Liver (tissue), 9 donors: ENCODE measurements around the gene BTBD7. TPM values are rescaled to one million over a fixed set of nuclear protein-coding genes. Genes with fewer than 3 reads are reported as not detected.

Experiments
- DNase-seq: peaks from one replicate; pipeline ENCODE4 v3.0.0-alpha.2; 2017; ENCODE audit warnings: low spot score
- H3K27ac ChIP-seq, 2 donors: one replicate each; pipeline ENCODE4 v1.7.0; 2013; ENCODE audit warnings: inconsistent platforms in 2 of 2, low read length in 2 of 2, control low read depth in 1 of 2, low read depth in 1 of 2, mild to moderate bottlenecking in 1 of 2
- H3K27me3 ChIP-seq, 4 donors: one replicate each; pipeline versions ENCODE4 v1.6.1 to v1.7.0; 2013; ENCODE audit warnings: low read length in 3 of 4, inconsistent platforms in 1 of 4, mild to moderate bottlenecking in 1 of 4, moderate library complexity in 1 of 4; ENCODE audit not compliant: control insufficient read depth in 4 of 4, insufficient read depth in 4 of 4
- H3K36me3 ChIP-seq, 4 donors: one replicate each; pipeline versions ENCODE4 v1.6.1 to v1.7.0; 2013; ENCODE audit warnings: low read length in 3 of 4, mild to moderate bottlenecking in 3 of 4, low read depth in 1 of 4, moderate library complexity in 1 of 4; ENCODE audit not compliant: control insufficient read depth in 4 of 4, insufficient read depth in 3 of 4
- H3K4me1 ChIP-seq, 4 donors: one replicate each; pipeline versions ENCODE4 v1.6.1 to v1.7.0; 2013; ENCODE audit warnings: low read length in 3 of 4, mild to moderate bottlenecking in 3 of 4, moderate library complexity in 1 of 4; ENCODE audit not compliant: control insufficient read depth in 4 of 4, insufficient read depth in 4 of 4
- H3K4me3 ChIP-seq, 3 donors: one replicate each; pipeline versions ENCODE4 v1.6.1 to v1.7.0; 2013; ENCODE audit warnings: low read length in 3 of 3, control low read depth in 1 of 3, low read depth in 1 of 3, mild to moderate bottlenecking in 1 of 3
- H3K9ac ChIP-seq, 2 donors: one replicate each; pipeline ENCODE4 v1.7.0; 2013; ENCODE audit warnings: low read length in 2 of 2, mild to moderate bottlenecking in 2 of 2, moderate library complexity in 2 of 2, control low read depth in 1 of 2, low read depth in 1 of 2
- H3K9me3 ChIP-seq, 4 donors: one replicate each; pipeline versions ENCODE4 v1.6.1 to v1.7.0; 2013; ENCODE audit warnings: low read length in 3 of 4; ENCODE audit not compliant: control insufficient read depth in 4 of 4
- EGR1 ChIP-seq, 2 donors: IDR thresholded peaks; 2 replicates each; pipeline ENCODE4 v1.6.1; 2016 to 2018; ENCODE audit warnings: antibody characterized with exemption in 2 of 2, low read depth in 2 of 2
- FOXA1 ChIP-seq: IDR thresholded peaks from 2 replicates; pipeline ENCODE4 v1.6.1; 2016; ENCODE audit warnings: antibody characterized with exemption
- FOXA2 ChIP-seq: IDR thresholded peaks from 2 replicates; pipeline ENCODE4 v1.6.1; 2016; ENCODE audit warnings: antibody characterized with exemption
- GABPA ChIP-seq, 2 donors: IDR thresholded peaks in 1 of 2; conservative IDR thresholded peaks in 1 of 2; 2 replicates each; pipeline ENCODE4 v1.6.1; 2016; ENCODE audit warnings: antibody characterized with exemption in 2 of 2, mild to moderate bottlenecking in 1 of 2, moderate library complexity in 1 of 2
- HNF4A ChIP-seq, 2 donors: conservative IDR thresholded peaks; 2 replicates each; pipeline ENCODE4 v1.6.1; 2016; ENCODE audit warnings: antibody characterized with exemption in 2 of 2, mild to moderate bottlenecking in 2 of 2
- HNF4G ChIP-seq: IDR thresholded peaks from 2 replicates; pipeline ENCODE4 v1.6.1; 2016; ENCODE audit warnings: antibody characterized with exemption
- JUND ChIP-seq, 2 donors: IDR thresholded peaks; 2 replicates each; pipeline ENCODE4 v1.6.1; 2016; ENCODE audit warnings: antibody characterized with exemption in 2 of 2
- NR2F2 ChIP-seq: IDR thresholded peaks from 2 replicates; pipeline ENCODE4 v1.6.1; 2016; ENCODE audit warnings: antibody characterized with exemption
- REST ChIP-seq: IDR thresholded peaks from 2 replicates; pipeline ENCODE4 v1.6.1; 2016; ENCODE audit warnings: antibody characterized with exemption, mild to moderate bottlenecking
- RXRA ChIP-seq, 2 donors: IDR thresholded peaks; 2 replicates each; pipeline ENCODE4 v1.6.1; 2017 to 2018; ENCODE audit warnings: antibody characterized with exemption in 2 of 2, mild to moderate bottlenecking in 1 of 2
- SP1 ChIP-seq: IDR thresholded peaks from 2 replicates; pipeline ENCODE4 v1.6.1; 2018; ENCODE audit warnings: antibody characterized with exemption, mild to moderate bottlenecking
- TAF1 ChIP-seq: conservative IDR thresholded peaks from 2 replicates; pipeline ENCODE4 v1.6.1; 2016; ENCODE audit warnings: antibody characterized with exemption, mild to moderate bottlenecking
- YY1 ChIP-seq: IDR thresholded peaks from 2 replicates; pipeline ENCODE4 v1.6.1; 2016; ENCODE audit warnings: antibody characterized with exemption, mild to moderate bottlenecking
- WGBS: extraction: QIAGEN DNeasy Blood & Tissue Kit; methylation state at CpG from one replicate; pipeline ENCODE4 v1.1.7; 2013; 5-methylcytosine and 5-hydroxymethylcytosine counted together
- polyA plus RNA-seq, 2 donors: library from polyadenylated mRNA; stranded (reverse) in 1 of 2; unstranded in 1 of 2; fragments of 200-250 nt in 1 of 2; fragments of >200 nt in 1 of 2; fragmentation: Nextera tagmentation in 1 of 2; extraction: Ambion mirVana in 1 of 2; gene quantifications; one replicate each; pipeline versions ENCODE4 v1.2.1 to v1.2.3, GENCODE V29; 2013 to 2015
- total RNA-seq, 2 donors: library from RNA; depleted of rRNA; stranded (reverse); fragments of >200 nt; gene quantifications; one replicate each; pipeline ENCODE4 v1.2.3, GENCODE V29; 2014
- TF ChIP-seq, protein P1 (sequence below): IDR thresholded peaks from 2 replicates; pipeline ENCODE4 v1.6.1; 2016; ENCODE audit warnings: antibody characterized with exemption
- TF ChIP-seq, protein P2 (sequence below): fragments of 150-350 bp; IDR thresholded peaks from 2 replicates; pipeline ENCODE4 v1.5.1; 2017; ENCODE audit warnings: improper control_type of control experiment, low read depth, low read length; ENCODE audit not compliant: missing input control
- TF ChIP-seq, protein P3 (sequence below): IDR thresholded peaks from 2 replicates; pipeline ENCODE4 v1.6.1; 2016; ENCODE audit warnings: antibody characterized with exemption
- donor health status: healthy.
- donor health status: healthy.
- donor health status: healthy.
- donor health status: healthy.
- donor health status: healthy.

The BTBD7 gene
- total and polyA plus RNA-seq, 4 donors = 4.4 to 17.7 (median 10.2) TPM

GRCh38 chr14:93311082-93311481, 21.8 kb downstream of the BTBD7 start:
- no peak for DNase-seq
- no peaks in the 10 kb centered on the region for H3K36me3 ChIP-seq
- H3K4me3 ChIP-seq = no peak overlapping the region
- H3K4me1 ChIP-seq = peaks cover 0 to 6% (median 2%) of the 10 kb centered on the region in 4 donors
- H3K27me3 ChIP-seq = no peaks in the 10 kb centered on the region
- no peaks in the 10 kb centered on the region for H3K9me3 ChIP-seq
- 52% methylated on average over 1 of the region's 1 CpG for WGBS
- H3K27ac ChIP-seq = no peak overlapping the region
- H3K9ac ChIP-seq = no peak overlapping the region
- TF ChIP-seq HNF4A (conservative IDR thresholded peaks at IDR 0.05) (peak; percentile 29 to 44), REST (no peak)

DNA sequence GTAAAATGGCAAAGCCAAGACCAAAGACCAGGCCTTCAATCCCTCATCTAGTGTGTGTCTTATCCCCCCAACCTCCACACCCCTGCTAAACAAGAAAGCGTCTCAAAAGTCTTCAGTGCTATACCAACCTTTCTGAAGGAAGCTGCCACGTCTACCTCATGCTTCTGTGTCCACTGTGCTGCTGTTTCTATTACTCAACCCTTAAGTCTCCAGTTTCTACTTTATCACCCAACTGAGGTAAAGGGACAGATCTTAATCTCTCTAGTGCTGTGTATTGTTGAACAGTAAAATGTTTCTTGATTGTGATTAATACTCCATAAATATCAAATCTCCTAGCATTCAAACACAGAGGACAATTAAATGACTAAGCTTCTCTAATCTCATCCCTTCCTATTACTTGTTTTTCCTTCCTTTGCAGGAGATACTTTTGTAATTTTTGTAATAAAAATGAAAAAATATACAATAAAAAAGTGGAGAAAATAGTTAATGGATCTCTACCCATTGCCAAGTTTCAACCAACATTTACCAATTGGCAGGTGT, 23.3 kb downstream of the BTBD7 start:
- peaks cover 0 to 6% (median 2%) of the 10 kb centered on the region in 4 donors for H3K4me1 ChIP-seq
- H3K9ac ChIP-seq = no peak overlapping the region
- no peak overlapping the region for H3K27ac ChIP-seq
- DNase-seq = no peak
- H3K9me3 ChIP-seq = no peaks in the 10 kb centered on the region
- no peaks in the 10 kb centered on the region for H3K27me3 ChIP-seq
- H3K36me3 ChIP-seq = no peaks in the 10 kb centered on the region
- 91% methylated on average over 2 of the region's 2 CpGs for WGBS
- TF ChIP-seq EGR1 (IDR thresholded peaks at IDR 0.05; ENCODE audit: low read depth in 2 of 2) (no peak), HNF4G (no peak), FOXA1 (no peak), JUND (IDR thresholded peaks at IDR 0.05) (no peak), SP1 (no peak), FOXA2 (no peak), RXRA (IDR thresholded peaks at IDR 0.05) (no peak)
- TF ChIP-seq, protein P1, sequence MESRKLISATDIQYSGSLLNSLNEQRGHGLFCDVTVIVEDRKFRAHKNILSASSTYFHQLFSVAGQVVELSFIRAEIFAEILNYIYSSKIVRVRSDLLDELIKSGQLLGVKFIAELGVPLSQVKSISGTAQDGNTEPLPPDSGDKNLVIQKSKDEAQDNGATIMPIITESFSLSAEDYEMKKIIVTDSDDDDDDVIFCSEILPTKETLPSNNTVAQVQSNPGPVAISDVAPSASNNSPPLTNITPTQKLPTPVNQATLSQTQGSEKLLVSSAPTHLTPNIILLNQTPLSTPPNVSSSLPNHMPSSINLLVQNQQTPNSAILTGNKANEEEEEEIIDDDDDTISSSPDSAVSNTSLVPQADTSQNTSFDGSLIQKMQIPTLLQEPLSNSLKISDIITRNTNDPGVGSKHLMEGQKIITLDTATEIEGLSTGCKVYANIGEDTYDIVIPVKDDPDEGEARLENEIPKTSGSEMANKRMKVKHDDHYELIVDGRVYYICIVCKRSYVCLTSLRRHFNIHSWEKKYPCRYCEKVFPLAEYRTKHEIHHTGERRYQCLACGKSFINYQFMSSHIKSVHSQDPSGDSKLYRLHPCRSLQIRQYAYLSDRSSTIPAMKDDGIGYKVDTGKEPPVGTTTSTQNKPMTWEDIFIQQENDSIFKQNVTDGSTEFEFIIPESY = no peak
- no peak overlapping the region for H3K4me3 ChIP-seq

- no peak for DNase-seq
- H3K36me3 ChIP-seq = no peaks in the 10 kb centered on the region
- H3K27me3 ChIP-seq = no peaks in the 10 kb centered on the region
- peaks cover 0 to 6% (median 2%) of the 10 kb centered on the region in 4 donors for H3K4me1 ChIP-seq
- WGBS = 95% methylated on average over 2 of the region's 2 CpGs
- H3K4me3 ChIP-seq = no peak overlapping the region
- no peaks in the 10 kb centered on the region for H3K9me3 ChIP-seq
- no peak overlapping the region for H3K27ac ChIP-seq
- no peak overlapping the region for H3K9ac ChIP-seq
- TF ChIP-seq HNF4A (conservative IDR thresholded peaks at IDR 0.05) = no peak
- TF ChIP-seq EGR1 (IDR thresholded peaks at IDR 0.05; ENCODE audit: low read depth in 2 of 2) = no peak
- no peak for TF ChIP-seq YY1
- no peak for TF ChIP-seq RXRA (IDR thresholded peaks at IDR 0.05)
- no peak for TF ChIP-seq FOXA2
- TF ChIP-seq, protein P2, sequence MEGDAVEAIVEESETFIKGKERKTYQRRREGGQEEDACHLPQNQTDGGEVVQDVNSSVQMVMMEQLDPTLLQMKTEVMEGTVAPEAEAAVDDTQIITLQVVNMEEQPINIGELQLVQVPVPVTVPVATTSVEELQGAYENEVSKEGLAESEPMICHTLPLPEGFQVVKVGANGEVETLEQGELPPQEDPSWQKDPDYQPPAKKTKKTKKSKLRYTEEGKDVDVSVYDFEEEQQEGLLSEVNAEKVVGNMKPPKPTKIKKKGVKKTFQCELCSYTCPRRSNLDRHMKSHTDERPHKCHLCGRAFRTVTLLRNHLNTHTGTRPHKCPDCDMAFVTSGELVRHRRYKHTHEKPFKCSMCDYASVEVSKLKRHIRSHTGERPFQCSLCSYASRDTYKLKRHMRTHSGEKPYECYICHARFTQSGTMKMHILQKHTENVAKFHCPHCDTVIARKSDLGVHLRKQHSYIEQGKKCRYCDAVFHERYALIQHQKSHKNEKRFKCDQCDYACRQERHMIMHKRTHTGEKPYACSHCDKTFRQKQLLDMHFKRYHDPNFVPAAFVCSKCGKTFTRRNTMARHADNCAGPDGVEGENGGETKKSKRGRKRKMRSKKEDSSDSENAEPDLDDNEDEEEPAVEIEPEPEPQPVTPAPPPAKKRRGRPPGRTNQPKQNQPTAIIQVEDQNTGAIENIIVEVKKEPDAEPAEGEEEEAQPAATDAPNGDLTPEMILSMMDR = no peak
- no peak for TF ChIP-seq JUND (IDR thresholded peaks at IDR 0.05)
- TF ChIP-seq, protein P1 = no peak
- TF ChIP-seq, protein P3, sequence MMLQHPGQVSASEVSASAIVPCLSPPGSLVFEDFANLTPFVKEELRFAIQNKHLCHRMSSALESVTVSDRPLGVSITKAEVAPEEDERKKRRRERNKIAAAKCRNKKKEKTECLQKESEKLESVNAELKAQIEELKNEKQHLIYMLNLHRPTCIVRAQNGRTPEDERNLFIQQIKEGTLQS = no peak
- TF ChIP-seq TAF1 = no peak
- no peak for TF ChIP-seq GABPA (IDR thresholded peaks at IDR 0.05 in 1 of 2, conservative IDR thresholded peaks at IDR 0.05 in 1 of 2)
- no peak for TF ChIP-seq FOXA1
- no peak for TF ChIP-seq NR2F2
Observed at GRCh38 chr14:93308686-93309345, 24.0 kb downstream of the BTBD7 start.
